ENCODE measurements around the gene BICC1. TPM values are rescaled to one million over a fixed set of nuclear protein-coding genes. Genes with fewer than 3 reads are reported as not detected.

Gene BICC1
- total RNA-seq, 2 donors from 2014 or later = 0.27 to 0.40 TPM

DNA sequence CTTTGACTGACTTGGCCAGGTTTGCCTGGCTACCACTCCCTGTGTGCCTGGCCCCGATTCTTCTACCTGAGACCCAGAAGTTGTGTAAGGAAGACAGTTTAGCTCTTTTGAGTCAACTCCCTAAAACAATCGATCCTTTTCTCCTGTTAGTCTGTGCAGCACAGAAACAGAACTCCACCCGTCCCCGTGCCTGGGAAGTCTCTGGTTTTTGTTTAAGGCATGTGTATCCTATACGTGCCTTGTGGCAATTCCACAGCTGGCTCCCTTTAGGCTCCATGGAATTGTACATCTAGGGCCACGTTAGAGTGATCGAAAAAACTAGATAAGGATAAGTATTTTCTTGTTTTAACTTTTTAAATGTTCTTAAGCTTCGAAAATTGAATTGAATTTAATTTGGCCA lies 131.6 kb downstream of the BICC1 start:
- WGBS, 2 experiments (ENCODE audit: insufficient coverage in 1 of 2, insufficient read length in 1 of 2) = 94 to 100% methylated on average over 3 to 8 of the region's 8 CpGs
- H3K4me1 Mint-ChIP-seq = peaks cover 5% of the 10 kb centered on the region
- TF ChIP-seq, protein P1, sequence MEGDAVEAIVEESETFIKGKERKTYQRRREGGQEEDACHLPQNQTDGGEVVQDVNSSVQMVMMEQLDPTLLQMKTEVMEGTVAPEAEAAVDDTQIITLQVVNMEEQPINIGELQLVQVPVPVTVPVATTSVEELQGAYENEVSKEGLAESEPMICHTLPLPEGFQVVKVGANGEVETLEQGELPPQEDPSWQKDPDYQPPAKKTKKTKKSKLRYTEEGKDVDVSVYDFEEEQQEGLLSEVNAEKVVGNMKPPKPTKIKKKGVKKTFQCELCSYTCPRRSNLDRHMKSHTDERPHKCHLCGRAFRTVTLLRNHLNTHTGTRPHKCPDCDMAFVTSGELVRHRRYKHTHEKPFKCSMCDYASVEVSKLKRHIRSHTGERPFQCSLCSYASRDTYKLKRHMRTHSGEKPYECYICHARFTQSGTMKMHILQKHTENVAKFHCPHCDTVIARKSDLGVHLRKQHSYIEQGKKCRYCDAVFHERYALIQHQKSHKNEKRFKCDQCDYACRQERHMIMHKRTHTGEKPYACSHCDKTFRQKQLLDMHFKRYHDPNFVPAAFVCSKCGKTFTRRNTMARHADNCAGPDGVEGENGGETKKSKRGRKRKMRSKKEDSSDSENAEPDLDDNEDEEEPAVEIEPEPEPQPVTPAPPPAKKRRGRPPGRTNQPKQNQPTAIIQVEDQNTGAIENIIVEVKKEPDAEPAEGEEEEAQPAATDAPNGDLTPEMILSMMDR (conservative IDR thresholded peaks at IDR 0.05) = no peak
- Histone ChIP-seq H3K4me1 (ENCODE audit: control insufficient read depth, insufficient read depth, low read length) (no peaks in the 10 kb centered on the region), H3K9me3 (ENCODE audit: control insufficient read depth, low read length) (no peaks in the 10 kb centered on the region), H3K36me3 (ENCODE audit: control insufficient read depth, insufficient read depth, low read length) (no peaks in the 10 kb centered on the region), H3K27me3 (ENCODE audit: control insufficient read depth, insufficient read depth, low read length, poor library complexity, severe bottlenecking) (no peaks in the 10 kb centered on the region), H3K27ac (ENCODE audit: low read depth, low read length) (no peak overlapping the region), H3K4me3 (ENCODE audit: low read length) (no peak overlapping the region), H3K9ac (ENCODE audit: extremely low read depth, low read length, poor library complexity, severe bottlenecking) (no peak overlapping the region)
- no peak for DNase-seq
- H3K4me3 Mint-ChIP-seq = no peak overlapping the region
- no peaks in the 10 kb centered on the region for H3K36me3 Mint-ChIP-seq (ENCODE audit: low read depth)
- no peaks in the 10 kb centered on the region for H3K27me3 Mint-ChIP-seq (ENCODE audit: insufficient read depth)
- H3K27ac Mint-ChIP-seq = no peak overlapping the region
- no peaks in the 10 kb centered on the region for H3K9me3 Mint-ChIP-seq

- Mint-ChIP-seq H3K4me3 (no peak overlapping the region), H3K27ac (no peak overlapping the region), H3K27me3 (ENCODE audit: insufficient read depth) (no peaks in the 10 kb centered on the region), H3K9me3 (no peaks in the 10 kb centered on the region), H3K36me3 (ENCODE audit: low read depth) (no peaks in the 10 kb centered on the region), H3K4me1 (peaks cover 5% of the 10 kb centered on the region)
- no peak for DNase-seq
- H3K9me3 ChIP-seq (ENCODE audit: control insufficient read depth, low read length) = no peaks in the 10 kb centered on the region
- no peak overlapping the region for H3K9ac ChIP-seq (ENCODE audit: extremely low read depth, low read length, poor library complexity, severe bottlenecking)
- H3K36me3 ChIP-seq (ENCODE audit: control insufficient read depth, insufficient read depth, low read length) = no peaks in the 10 kb centered on the region
- 91% methylated on average over 8 of the region's 8 CpGs for WGBS, 2 experiments (ENCODE audit: insufficient coverage in 1 of 2, insufficient read length in 1 of 2)
- no peak overlapping the region for H3K27ac ChIP-seq (ENCODE audit: low read depth, low read length)
- TF ChIP-seq, protein P1 (conservative IDR thresholded peaks at IDR 0.05) = no peak
- no peaks in the 10 kb centered on the region for H3K4me1 ChIP-seq (ENCODE audit: control insufficient read depth, insufficient read depth, low read length)
- no peak overlapping the region for H3K4me3 ChIP-seq (ENCODE audit: low read length)
- H3K27me3 ChIP-seq (ENCODE audit: control insufficient read depth, insufficient read depth, low read length, poor library complexity, severe bottlenecking) = no peaks in the 10 kb centered on the region
These were observed 132.9 kb downstream of the BICC1 start for GRCh38 chr10:58645416-58646146.

GRCh38 chr10:58647376-58648112 lies 134.9 kb downstream of the BICC1 start:
- Mint-ChIP-seq H3K27ac (no peak overlapping the region), H3K4me1 (peaks cover 4% of the 10 kb centered on the region)
- 81 to 92% methylated on average over 2 to 4 of the region's 4 CpGs for WGBS, 2 experiments (ENCODE audit: insufficient coverage in 1 of 2, insufficient read length in 1 of 2)

More at GRCh38 chr10:58647376-58648112, 134.9 kb downstream of the BICC1 start:
- H3K36me3 Mint-ChIP-seq (ENCODE audit: low read depth) = no peaks in the 10 kb centered on the region
- no peak overlapping the region for H3K9ac ChIP-seq (ENCODE audit: extremely low read depth, low read length, poor library complexity, severe bottlenecking)
- DNase-seq = no peak
- no peaks in the 10 kb centered on the region for H3K9me3 Mint-ChIP-seq
- no peak overlapping the region for H3K27ac ChIP-seq (ENCODE audit: low read depth, low read length)
- no peaks in the 10 kb centered on the region for H3K27me3 Mint-ChIP-seq (ENCODE audit: insufficient read depth)
- no peak overlapping the region for H3K4me3 ChIP-seq (ENCODE audit: low read length)
- TF ChIP-seq, protein P1 (conservative IDR thresholded peaks at IDR 0.05) = no peak
- H3K4me3 Mint-ChIP-seq = no peak overlapping the region
- no peaks in the 10 kb centered on the region for H3K9me3 ChIP-seq (ENCODE audit: control insufficient read depth, low read length)
- H3K27me3 ChIP-seq (ENCODE audit: control insufficient read depth, insufficient read depth, low read length, poor library complexity, severe bottlenecking) = no peaks in the 10 kb centered on the region
- no peaks in the 10 kb centered on the region for H3K4me1 ChIP-seq (ENCODE audit: control insufficient read depth, insufficient read depth, low read length)
- H3K36me3 ChIP-seq (ENCODE audit: control insufficient read depth, insufficient read depth, low read length) = no peaks in the 10 kb centered on the region

Measured in endodermal cell (in vitro differentiated cells).